Omental fat pad (tissue), 4 donors: Measurements from ENCODE around the gene PCYT2. TPM values are rescaled to one million over a fixed set of nuclear protein-coding genes. Genes with fewer than 3 reads are reported as not detected.

ENCODE experiments used
- ATAC-seq: fragments of 150-250 bp; one replicate; pipeline ENCODE4 v1.9.1; 2016; ENCODE audit warnings: mild to moderate bottlenecking, moderate library complexity; ENCODE audit not compliant: low FRiP score
- DNase-seq: peaks from one replicate; pipeline ENCODE4 v3.0.0-alpha.2; 2019; ENCODE audit warnings: low spot score
- CTCF ChIP-seq, 3 donors: fragments of 450-650 bp; IDR thresholded peaks; one replicate each; pipeline ENCODE4 v1.5.1; 2016 to 2017; ENCODE audit warnings: antibody characterized with exemption in 3 of 3, mild to moderate bottlenecking in 3 of 3, moderate library complexity in 2 of 3
- total RNA-seq, 4 donors: library from RNA; depleted of rRNA; stranded (reverse); fragments of >200 nt; gene quantifications; one replicate each; pipeline ENCODE4 v1.1.0, GENCODE V29; 2016

Gene PCYT2
- total RNA-seq, 4 donors from 2014 or later: 36.5 to 64.7 (median 45.5) TPM

DNA sequence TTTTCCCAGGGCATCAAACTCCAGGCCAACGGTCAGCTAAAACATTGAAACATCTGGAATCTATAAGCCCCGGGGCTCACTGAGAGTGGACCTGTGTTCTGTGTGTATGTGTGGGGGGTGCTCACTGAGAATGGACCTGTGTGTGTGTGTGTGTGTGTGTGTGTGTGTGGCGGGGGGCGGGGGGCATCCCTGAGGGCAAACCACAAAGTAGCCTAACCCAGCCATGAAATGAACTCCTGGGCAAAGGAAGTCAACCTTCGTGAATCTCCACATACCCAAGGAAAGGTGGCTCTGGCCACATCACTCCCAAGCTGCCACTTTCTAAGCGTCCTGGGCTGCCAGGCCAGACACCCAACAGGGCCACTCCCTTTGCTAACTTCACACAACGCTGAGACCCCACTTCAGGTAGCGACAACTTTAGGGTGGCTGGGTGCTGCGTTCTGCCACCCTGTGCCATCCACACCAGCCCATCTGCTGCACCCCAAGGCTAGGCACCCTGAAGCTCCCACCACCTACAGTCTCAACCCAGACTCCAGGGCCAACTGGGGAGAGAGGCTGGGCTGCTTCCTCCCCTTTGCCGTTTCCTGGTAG lies 14.8 kb upstream of the PCYT2 start:
- DNase-seq (no peak), ATAC-seq (no peak)
- TF ChIP-seq CTCF (IDR thresholded peaks at IDR 0.05): no peak

DNA sequence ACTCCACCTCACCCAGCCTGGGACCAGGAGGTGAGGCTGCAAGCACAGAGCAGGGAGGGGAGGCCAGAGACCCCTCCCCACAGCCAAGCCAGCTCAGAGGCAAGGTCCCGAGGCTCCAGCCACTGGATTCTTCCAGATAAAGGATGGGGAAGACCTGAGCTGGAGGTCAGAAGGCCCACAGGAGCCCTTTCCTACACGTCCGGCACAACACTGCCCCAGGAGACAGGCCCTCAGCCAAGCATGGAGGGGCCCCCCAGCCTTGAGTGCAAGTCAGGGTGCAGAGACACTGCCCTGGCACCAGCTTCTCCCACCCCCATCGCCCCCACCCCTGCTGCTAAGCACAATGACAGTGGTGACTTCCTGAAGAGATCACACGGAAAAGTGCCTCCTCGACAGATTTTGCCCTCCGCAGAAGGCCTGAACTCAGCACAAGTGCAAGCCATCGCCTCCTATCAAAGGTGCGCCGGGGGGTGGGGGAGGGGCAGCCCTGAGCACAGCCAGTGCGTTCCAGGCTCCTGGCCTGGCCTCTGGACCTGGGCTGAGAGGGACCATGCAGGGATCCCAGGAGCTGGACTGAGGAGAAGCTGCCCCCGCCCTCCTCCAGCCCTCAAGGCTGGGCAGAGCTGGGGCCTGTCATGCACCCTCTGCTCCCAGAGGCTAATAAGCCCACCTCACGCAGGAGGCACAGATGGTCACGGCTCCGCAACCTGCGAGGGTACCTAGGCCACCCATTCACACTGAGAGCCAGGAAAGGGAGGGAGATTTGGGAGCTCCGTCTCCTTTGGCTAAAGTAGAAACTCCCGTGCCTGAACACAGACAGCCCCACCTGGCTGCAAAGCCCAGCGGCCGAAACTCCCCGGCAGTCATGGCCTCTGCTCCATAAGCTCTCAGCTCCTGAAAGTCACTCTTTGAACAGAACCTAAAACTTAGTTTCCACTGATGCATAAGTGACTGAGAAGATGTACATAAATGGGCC lies 13.6 kb upstream of the PCYT2 start:
- no peak for ATAC-seq
- no peak for DNase-seq
- no peak for TF ChIP-seq CTCF (IDR thresholded peaks at IDR 0.05)

DNA sequence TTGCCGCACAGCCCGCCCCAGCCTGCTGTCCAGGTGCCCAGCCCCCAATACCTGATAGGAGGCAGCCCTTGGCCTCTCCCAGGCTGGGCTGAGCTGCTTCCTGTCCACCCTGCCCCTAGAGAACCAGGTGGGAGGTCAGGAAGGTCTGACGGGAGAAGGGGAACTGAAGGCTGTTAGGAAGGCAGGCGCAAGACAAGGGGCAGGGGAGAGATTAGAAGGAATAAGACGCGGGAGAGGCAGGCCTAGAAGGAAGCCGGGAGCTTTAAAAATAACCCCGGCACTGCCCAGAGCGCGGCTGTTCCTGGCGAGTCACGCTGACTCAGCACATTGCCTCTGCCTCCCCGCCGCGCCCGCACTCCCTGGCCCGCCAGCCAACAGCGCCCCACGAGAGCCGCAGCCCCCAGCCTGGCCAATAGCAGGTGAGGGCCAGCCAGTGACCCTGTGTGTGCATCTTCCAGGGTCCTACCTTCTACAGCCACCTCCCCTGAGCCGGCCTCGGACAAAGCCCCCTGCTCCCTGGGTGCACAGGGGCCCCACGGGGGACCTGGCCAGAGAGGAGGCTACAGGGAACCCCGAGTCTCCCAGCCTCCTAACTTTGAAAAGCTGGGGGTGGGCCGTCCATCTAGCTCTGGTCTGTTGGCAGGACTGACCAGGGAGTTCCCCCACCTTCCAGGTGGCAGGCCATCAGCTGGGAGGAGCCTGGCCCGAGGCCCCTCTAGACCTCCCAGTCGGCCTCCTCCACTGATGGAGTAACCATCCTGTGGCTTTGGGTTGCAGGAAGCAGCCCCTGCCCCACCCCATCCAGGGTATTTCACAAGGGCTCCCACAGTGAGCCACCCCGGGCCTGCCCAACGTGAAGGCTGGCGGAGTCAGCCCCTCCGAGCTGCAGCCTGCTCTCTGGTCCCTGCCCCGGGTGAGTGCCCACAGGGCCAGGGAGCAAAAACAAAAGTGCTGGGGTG lies 12.4 kb upstream of the PCYT2 start:
- peak; percentile 55 for ATAC-seq
- no peak for TF ChIP-seq CTCF (IDR thresholded peaks at IDR 0.05)
- DNase-seq: peak; percentile 65

GRCh38 chr17:81922566-81923301 lies 11.5 kb upstream of the PCYT2 start:
- ATAC-seq (no peak), DNase-seq (no peak)
- no peak for TF ChIP-seq CTCF (IDR thresholded peaks at IDR 0.05)

DNA sequence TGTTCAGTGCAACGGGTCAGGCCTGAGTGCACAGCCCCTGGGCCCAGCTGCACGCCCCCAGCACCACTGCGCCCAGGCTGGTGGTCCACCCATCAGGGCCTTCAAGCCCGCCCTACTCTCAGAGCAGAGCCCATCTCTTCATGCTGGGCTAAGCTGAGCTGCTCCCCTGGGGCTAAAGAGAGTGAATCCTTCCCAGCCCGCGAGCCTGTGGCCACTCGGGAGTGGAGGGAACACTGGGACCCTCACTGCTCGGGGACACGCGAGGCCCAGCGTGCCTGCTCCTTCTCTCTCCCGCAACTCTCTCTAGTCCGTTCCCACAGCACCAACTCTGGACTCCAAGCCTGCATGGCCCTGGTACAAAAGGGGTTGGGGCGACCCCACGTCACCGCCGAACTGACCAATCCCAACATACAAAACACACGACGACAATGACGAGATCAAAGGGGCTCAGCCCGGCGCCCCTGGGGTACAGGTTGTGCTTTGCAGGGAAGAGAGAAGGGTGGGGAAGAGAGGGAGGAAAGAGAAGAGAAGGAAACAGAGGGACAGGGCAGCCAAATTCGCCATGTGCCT lies 10.9 kb upstream of the PCYT2 start:
- ATAC-seq: no peak
- no peak for DNase-seq
- no peak for TF ChIP-seq CTCF (IDR thresholded peaks at IDR 0.05)

- no peak for DNase-seq
- TF ChIP-seq CTCF (IDR thresholded peaks at IDR 0.05): no peak
- no peak for ATAC-seq
Measured at GRCh38 chr17:81921537-81921862, 10.3 kb upstream of the PCYT2 start.
